K562 (cell line): ENCODE data around the gene KIF6.

ENCODE experiments used
- EP300 ChIP-seq: IDR thresholded peaks from 2 replicates; pipeline ENCODE4 v1.6.1; 2012; ENCODE audit warnings: low read length, improper control_type of control experiment
- HBP1 ChIP-seq: fragments of 450-650 bp; formaldehyde crosslinking; IDR thresholded peaks from 2 replicates; pipeline ENCODE4 v1.4.0; 2022; ENCODE audit warnings: missing genetic modification characterization

- TF ChIP-seq HBP1 = no peak
- no peak for TF ChIP-seq EP300
Observed at GRCh38 chr6:39706819-39707335, 18.3 kb downstream of the KIF6 start.
